ENCODE results near the gene HUNK.

HUNK gene

DNA sequence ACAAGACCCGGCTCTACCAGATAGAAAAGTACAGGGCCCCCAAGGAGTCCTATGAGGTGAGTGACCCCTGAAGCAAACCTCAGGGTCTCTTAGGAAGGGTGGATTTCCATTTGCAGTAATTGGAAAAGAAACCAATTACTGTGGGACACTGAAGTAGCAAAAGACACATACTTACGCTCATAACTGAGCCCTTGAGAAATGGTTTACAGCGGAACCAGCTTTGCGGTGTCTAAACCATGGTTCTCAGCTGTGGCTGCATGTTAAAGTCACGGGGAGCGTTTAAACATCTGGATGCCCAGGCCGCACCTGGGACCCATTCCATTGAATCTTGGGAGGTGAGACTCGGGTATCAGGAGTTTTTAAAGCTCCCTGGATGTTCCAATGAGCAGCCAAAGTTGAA lies 110.7 kb downstream of the HUNK start:
- no peak for DNase-seq (ENCODE audit: low read depth)
- no peak for TF ChIP-seq CTCF (IDR thresholded peaks at IDR 0.05; ENCODE audit: insufficient read depth, low read depth, low read length, missing control alignments)
- no peak overlapping the region for H3K4me3 ChIP-seq (ENCODE audit: low read depth, low read length)

- no peak overlapping the region for H3K4me3 ChIP-seq (ENCODE audit: low read depth, low read length)
- DNase-seq (ENCODE audit: low read depth): no peak
- TF ChIP-seq CTCF (IDR thresholded peaks at IDR 0.05; ENCODE audit: insufficient read depth, low read depth, low read length, missing control alignments): no peak
Measured at GRCh38 chr21:31985398-31985797, 112.6 kb downstream of the HUNK start.

- H3K4me3 ChIP-seq (ENCODE audit: low read depth, low read length): no peak overlapping the region
Measured at GRCh38 chr21:31986035-31986856, 113.4 kb downstream of the HUNK start.

DNA sequence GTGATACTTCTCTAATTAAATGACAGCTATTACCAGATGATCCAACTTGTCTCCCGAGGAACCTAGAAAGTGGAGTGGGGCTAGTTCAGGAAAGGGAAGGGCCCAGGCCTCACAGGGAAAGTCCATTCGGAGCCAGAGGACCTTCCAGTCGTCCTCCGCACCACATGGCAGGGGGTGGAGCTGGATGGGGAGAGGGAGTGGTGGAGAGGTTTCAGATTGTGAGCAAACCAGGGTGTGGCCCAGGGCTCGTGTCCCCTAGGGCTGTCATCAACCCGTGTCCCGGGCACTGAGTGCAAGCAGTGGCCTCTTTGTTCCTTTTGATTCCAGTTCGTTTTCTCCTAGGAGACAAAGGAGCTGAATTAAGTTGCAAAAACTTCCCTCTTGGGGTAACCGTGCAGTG lies 114.9 kb downstream of the HUNK start:
- no peak overlapping the region for H3K4me3 ChIP-seq (ENCODE audit: low read depth, low read length)
- no peak for DNase-seq (ENCODE audit: low read depth)
- no peak for TF ChIP-seq CTCF (IDR thresholded peaks at IDR 0.05; ENCODE audit: insufficient read depth, low read depth, low read length, missing control alignments)

More at GRCh38 chr21:31986035-31986856, 113.4 kb downstream of the HUNK start:
- TF ChIP-seq CTCF (IDR thresholded peaks at IDR 0.05; ENCODE audit: insufficient read depth, low read depth, low read length, missing control alignments): no peak
- no peak for DNase-seq (ENCODE audit: low read depth)

DNA sequence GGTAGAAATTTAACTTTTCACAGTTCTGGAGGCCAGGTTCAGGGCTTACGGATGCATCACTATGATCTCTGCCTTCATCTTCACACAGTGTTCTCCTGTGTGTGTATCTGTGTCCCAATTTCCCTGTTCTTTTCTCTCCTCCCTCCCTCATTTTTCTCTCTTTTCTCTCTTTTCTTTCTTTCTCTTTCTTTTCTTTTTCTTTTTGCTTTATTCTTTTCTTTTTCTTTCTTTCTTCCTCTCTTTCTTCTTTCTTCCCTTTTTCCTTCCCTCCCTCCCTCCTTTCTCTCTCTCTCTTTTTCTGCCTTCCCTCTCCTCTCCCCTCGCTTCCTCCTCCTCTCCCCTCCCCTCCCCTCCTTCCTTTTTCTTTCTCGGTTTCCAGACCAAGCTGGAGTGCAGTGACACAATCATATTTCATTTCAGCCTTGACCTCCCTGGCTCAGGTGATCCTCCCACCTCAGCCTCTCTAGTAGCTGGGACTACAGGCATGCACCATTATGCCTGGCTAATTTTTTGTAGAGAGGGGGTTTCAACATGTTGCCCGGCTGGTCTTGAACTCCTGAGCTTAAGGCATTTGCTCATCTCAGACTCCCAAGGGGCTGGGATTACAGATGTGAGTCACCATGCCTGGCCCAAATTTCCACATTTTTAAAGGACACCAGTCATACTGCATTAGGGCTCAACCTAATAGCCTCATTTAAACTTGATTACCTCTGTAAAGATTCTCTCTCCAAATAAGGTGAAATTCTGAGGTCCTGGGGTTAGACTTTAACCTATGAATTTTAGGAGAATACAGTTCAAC lies 115.9 kb downstream of the HUNK start:
- DNase-seq (ENCODE audit: low read depth): no peak
- H3K4me3 ChIP-seq (ENCODE audit: low read depth, low read length): no peak overlapping the region
- no peak for TF ChIP-seq CTCF (IDR thresholded peaks at IDR 0.05; ENCODE audit: insufficient read depth, low read depth, low read length, missing control alignments)

GRCh38 chr21:31991356-31992331 lies 118.8 kb downstream of the HUNK start:
- no peak for TF ChIP-seq CTCF (IDR thresholded peaks at IDR 0.05; ENCODE audit: insufficient read depth, low read depth, low read length, missing control alignments)
- no peak for DNase-seq (ENCODE audit: low read depth)

More at GRCh38 chr21:31991356-31992331, 118.8 kb downstream of the HUNK start:
- no peak overlapping the region for H3K4me3 ChIP-seq (ENCODE audit: low read depth, low read length)

Measured in GM12865 (cell line).